Adipocyte (in vitro differentiated cells): Measurements from ENCODE around the gene FAM167B.
A peak's percentile ranks its signal among the peaks of the same experiment; 100 is the strongest.
"Not testable (repeated sequence)": the region's sequence is repeated elsewhere in the genome, so short reads cannot be mapped to it uniquely, and the experiment has no call there.

ENCODE experiments used
- DNase-seq: peaks from one replicate; pipeline ENCODE4 v3.0.0-alpha.2; 2015; ENCODE audit warnings: low read depth
- H3K27me3 ChIP-seq: replicated peaks from 2 replicates; pipeline ENCODE4 v1.7.0; 2013; ENCODE audit warnings: mild to moderate bottlenecking, low read length, moderate library complexity; ENCODE audit not compliant: control insufficient read depth, insufficient read depth
- H3K36me3 ChIP-seq: 2 replicates; pipeline ENCODE4 v1.7.0; 2013; ENCODE audit warnings: low read length, mild to moderate bottlenecking, moderate library complexity; ENCODE audit not compliant: control insufficient read depth, insufficient read depth, severe bottlenecking
- H3K4me1 ChIP-seq: 2 replicates; pipeline ENCODE4 v1.7.0; 2013; ENCODE audit warnings: mild to moderate bottlenecking, low read length, moderate library complexity; ENCODE audit not compliant: control insufficient read depth, insufficient read depth
- H3K4me3 ChIP-seq: 2 replicates; pipeline ENCODE4 v1.7.0; 2013; ENCODE audit warnings: mild to moderate bottlenecking, low read length, moderate library complexity
- H3K9ac ChIP-seq: 2 replicates; pipeline ENCODE4 v1.7.0; 2013; ENCODE audit warnings: mild to moderate bottlenecking, low read length, moderate library complexity
- H3K9me3 ChIP-seq: 2 replicates; pipeline ENCODE4 v1.7.0; 2013; ENCODE audit warnings: mild to moderate bottlenecking, low read length, moderate library complexity; ENCODE audit not compliant: control insufficient read depth

Gene FAM167B

DNA sequence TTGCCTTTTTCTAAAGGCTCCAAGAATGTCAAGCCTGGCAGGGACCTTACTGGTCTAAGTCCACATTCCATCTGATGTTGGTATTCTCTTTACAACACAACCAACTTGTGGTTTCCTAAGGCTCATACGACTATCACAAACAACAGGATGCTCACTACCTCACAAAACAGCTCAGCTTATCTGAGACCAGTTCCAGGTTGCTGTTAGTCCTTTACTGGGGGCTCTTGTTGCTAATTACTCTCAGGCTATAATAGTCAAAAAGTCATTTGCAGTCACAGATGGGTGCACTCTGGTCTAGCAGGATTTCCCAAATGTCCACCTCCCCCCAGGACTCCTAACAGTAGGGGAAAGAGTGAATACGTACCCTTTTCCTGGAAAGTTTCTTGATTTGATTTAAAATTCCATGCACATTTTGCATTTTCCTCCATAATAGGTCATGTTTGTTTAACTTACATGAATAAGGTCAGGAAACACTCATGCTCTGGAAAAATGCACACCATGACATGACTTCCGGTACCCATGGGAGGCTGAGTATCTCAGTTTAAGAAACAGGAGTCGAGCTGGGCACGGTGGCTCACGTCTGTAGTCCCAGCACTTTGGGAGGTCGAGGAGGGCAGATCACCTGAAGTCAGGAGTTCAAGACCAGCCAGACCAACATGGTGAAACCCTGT, 20.0 kb downstream of the FAM167B start:
- Histone ChIP-seq H3K4me3 (no peak overlapping the region), H3K9ac (no peak overlapping the region), H3K36me3 (no peaks in the 10 kb centered on the region), H3K27me3 (no peaks in the 10 kb centered on the region), H3K4me1 (peaks cover 19% of the 10 kb centered on the region), H3K9me3 (no peaks in the 10 kb centered on the region)
- peak; percentile 54 for DNase-seq

DNA sequence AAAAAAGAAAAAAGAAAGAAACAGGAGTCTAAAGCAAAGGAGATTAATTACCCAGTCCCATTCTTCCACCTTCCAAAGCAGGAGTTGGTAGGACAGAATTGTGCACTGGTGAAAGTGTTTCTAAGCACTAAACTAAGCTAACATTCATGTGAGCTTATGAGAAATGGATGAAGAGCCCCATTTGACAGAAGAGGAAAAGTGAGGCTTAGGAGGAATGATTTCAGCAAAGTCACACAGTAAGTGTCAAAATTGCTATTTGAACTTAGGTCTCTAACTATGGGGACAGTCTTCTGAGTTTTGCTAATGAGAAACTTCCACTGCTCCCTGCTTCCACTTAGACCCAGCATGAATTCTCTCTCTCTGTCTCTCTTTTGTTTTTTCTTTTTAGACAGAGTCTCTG, 22.7 kb downstream of the FAM167B start:
- Histone ChIP-seq H3K4me1 (peaks cover 12% of the 10 kb centered on the region), H3K9me3 (no peaks in the 10 kb centered on the region), H3K4me3 (no peak overlapping the region), H3K9ac (no peak overlapping the region), H3K27me3 (peaks cover 17% of the 10 kb centered on the region), H3K36me3 (no peaks in the 10 kb centered on the region)
- no peak for DNase-seq

DNA sequence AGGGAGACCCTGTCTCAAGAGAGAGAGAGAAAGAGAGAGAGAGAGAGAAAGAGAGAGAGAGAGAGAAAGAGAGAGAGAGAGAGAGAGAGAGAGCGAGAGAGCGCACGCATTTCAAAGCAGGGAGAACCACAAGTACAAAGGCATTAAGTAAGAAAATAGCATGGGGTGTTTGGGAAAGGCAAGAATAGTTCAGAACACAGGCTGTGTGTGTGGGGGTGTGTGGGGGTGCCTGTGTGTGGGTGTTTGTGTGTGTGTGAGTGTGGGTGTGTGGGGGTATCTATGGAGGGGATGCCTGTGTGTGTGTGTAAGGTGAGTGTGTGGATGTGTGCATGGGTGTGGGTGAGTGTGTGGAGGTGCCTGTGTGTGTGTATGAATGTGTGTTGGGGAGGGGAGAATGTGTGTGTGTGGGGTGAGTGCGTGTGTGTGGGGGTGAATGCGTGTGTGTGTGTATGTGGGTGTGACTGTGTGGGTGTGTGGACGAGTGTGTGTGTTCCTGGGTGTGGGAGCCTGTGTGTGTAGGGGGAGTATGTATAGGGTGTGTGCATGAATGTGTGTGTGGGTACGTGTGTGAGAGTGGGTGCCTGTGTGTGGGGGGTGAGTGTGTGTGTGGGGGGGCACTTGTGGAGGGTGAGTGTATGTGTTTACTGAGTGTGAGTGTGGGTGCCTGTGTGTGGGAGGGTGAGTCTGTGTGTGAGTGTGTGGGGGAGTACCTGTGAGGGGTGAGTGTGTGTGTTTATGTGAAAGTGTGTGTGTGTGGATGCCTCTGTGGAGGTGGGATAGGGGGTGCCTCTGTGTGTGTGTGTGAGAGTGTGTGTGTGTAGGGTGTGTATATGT, 25.8 kb downstream of the FAM167B start:
- Histone ChIP-seq H3K36me3 (no peaks in the 10 kb centered on the region), H3K27me3 (peaks cover 34% of the 10 kb centered on the region)

DNA sequence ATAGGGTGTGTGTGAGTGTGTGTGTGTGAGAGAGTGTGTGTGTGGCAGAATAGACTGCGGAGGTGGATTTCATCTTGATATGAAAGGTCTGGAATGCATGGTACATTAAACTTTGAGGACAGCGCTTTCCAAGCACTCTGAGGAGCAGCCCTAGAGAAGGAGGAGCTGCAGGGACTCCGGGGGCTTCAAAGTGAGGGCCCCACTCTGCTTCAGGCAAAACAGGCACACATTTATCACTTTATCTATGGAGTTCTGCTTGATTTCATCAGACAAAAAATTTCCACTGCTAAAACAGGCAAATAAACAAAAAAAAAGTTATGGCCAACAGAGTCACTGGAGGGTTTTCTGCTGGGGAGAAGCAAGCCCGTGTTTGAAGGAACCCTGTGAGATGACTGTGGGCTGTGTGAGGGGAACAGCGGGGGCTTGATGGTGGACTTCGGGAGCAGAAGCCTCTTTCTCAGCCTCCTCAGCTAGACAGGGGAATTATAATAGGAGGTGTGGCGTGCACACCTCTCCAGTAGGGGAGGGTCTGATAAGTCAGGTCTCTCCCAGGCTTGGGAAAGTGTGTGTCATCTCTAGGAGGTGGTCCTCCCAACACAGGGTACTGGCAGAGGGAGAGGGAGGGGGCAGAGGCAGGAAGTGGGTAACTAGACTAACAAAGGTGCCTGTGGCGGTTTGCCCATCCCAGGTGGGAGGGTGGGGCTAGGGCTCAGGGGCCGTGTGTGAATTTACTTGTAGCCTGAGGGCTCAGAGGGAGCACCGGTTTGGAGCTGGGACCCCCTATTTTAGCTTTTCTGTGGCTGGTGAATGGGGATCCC, 26.6 kb downstream of the FAM167B start:
- H3K9ac ChIP-seq: no peak overlapping the region
- no peak overlapping the region for H3K4me3 ChIP-seq
- H3K9me3 ChIP-seq: no peaks in the 10 kb centered on the region
- peak; percentile 22 for DNase-seq
- H3K27me3 ChIP-seq: peaks cover 34% of the 10 kb centered on the region
- no peaks in the 10 kb centered on the region for H3K4me1 ChIP-seq
- no peaks in the 10 kb centered on the region for H3K36me3 ChIP-seq

More for the DNA sequence above, 25.8 kb downstream of the FAM167B start:
- no peak overlapping the region for H3K9ac ChIP-seq
- H3K4me3 ChIP-seq: no peak overlapping the region
- DNase-seq: no peak
- no peaks in the 10 kb centered on the region for H3K9me3 ChIP-seq
- H3K4me1 ChIP-seq: no peaks in the 10 kb centered on the region

DNA sequence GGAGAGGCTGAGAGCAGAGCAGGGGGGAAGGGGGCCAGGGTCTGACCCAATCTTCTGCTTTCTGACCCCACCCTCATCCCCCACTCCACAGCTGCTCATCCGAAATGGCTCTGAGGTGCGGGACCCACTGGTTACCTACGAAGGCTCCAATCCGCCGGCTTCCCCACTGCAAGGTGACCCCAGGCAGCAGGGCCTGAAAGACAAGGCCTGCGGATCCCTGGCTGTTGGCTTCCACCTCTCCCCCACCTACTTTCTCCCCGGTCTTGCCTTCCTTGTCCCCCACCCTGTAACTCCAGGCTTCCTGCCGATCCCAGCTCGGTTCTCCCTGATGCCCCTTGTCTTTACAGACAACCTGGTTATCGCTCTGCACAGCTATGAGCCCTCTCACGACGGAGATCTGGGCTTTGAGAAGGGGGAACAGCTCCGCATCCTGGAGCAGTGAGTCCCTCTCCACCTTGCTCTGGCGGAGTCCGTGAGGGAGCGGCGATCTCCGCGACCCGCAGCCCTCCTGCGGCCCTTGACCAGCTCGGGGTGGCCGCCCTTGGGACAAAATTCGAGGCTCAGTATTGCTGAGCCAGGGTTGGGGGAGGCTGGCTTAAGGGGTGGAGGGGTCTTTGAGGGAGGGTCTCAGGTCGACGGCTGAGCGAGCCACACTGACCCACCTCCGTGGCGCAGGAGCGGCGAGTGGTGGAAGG, 27.8 kb downstream of the FAM167B start:
- Histone ChIP-seq H3K9me3 (no peaks in the 10 kb centered on the region), H3K27me3 (peaks cover 40% of the 10 kb centered on the region), H3K36me3 (no peaks in the 10 kb centered on the region), H3K9ac (no peak overlapping the region), H3K4me1 (no peaks in the 10 kb centered on the region), H3K4me3 (no peak overlapping the region)
- DNase-seq: no peak

DNA sequence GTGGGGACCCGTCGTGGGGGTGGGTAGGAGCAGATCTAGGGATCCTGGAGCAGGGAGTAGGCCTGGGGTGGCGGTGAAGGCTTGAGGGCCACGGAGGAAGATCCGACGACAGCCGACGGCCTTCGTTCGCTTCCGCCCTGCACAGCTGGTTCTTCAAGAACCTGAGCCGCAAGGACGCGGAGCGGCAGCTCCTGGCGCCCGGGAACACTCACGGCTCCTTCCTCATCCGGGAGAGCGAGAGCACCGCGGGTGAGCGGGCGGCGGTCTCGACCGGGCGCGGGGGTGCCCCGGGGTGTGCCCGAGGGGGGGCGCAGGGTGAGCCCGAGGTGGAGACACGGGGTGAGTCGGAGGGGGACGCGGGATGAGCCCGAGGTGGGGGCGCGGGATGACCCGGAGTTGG, 28.4 kb downstream of the FAM167B start:
- no peaks in the 10 kb centered on the region for H3K9me3 ChIP-seq
- H3K4me1 ChIP-seq: no peaks in the 10 kb centered on the region
- H3K9ac ChIP-seq: no peak overlapping the region
- peaks cover 41% of the 10 kb centered on the region for H3K27me3 ChIP-seq
- no peaks in the 10 kb centered on the region for H3K36me3 ChIP-seq
- H3K4me3 ChIP-seq: no peak overlapping the region
- DNase-seq: no peak

DNA sequence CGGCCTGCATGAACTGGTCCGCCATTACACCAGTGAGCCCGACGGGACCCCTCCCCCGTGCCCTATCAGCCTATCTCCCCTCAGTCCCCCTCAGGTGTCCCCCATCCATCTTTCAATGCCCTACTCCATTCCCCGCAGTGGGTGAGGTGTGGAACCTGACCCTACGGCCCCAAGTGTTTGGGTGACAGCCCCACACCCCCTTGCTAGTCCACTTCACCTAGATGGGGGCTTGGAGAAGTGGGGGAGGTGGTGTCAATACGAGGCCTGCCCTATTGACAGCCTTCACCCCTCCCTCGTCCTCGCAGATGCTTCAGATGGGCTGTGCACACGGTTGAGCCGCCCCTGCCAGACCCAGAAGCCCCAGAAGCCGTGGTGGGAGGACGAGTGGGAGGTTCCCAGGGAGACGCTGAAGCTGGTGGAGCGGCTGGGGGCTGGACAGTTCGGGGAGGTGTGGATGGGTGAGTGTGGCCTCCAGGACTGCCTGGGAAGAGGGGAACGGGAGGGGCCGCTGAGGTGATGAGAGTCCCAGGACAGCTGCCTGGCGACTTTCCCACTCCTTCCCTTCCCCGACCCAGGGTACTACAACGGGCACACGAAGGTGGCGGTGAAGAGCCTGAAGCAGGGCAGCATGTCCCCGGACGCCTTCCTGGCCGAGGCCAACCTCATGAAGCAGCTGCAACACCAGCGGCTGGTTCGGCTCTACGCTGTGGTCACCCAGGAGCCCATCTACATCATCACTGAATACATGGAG, 29.2 kb downstream of the FAM167B start:
- H3K36me3 ChIP-seq: no peaks in the 10 kb centered on the region
- no peak overlapping the region for H3K4me3 ChIP-seq
- no peaks in the 10 kb centered on the region for H3K4me1 ChIP-seq
- H3K9ac ChIP-seq: no peak overlapping the region
- no peaks in the 10 kb centered on the region for H3K9me3 ChIP-seq
- H3K27me3 ChIP-seq: peaks cover 41% of the 10 kb centered on the region
- no peak for DNase-seq

DNA sequence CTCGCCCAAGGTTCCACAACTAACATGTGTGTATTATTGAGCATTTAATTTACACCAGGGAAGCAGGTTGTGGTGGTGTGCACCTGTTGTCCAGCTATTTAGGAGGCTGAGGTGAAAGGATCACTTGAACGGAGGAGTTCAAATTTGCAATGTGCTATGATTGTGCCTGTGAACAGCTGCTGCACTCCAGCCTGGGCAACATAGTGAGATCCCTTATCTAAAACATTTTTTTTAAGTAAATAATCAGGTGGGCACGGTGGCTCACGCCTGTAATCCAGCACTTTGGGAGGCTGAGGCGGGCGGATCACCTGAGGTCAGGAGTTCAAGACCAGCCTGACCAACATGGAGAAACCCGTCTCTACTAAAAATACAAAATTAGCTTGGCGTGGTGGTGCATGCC, 37.8 kb downstream of the FAM167B start:
- H3K4me3 ChIP-seq, H3K27me3 ChIP-seq, H3K36me3 ChIP-seq, DNase-seq, H3K4me1 ChIP-seq, H3K9me3 ChIP-seq, H3K9ac ChIP-seq: not testable (repeated sequence)

DNA sequence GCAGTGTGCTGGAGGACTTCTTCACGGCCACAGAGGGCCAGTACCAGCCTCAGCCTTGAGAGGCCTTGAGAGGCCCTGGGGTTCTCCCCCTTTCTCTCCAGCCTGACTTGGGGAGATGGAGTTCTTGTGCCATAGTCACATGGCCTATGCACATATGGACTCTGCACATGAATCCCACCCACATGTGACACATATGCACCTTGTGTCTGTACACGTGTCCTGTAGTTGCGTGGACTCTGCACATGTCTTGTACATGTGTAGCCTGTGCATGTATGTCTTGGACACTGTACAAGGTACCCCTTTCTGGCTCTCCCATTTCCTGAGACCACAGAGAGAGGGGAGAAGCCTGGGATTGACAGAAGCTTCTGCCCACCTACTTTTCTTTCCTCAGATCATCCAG, 38.6 kb downstream of the FAM167B start:
- Histone ChIP-seq H3K4me1 (no peaks in the 10 kb centered on the region), H3K4me3 (no peak overlapping the region), H3K9me3 (no peaks in the 10 kb centered on the region), H3K27me3 (no peaks in the 10 kb centered on the region), H3K9ac (no peak overlapping the region), H3K36me3 (no peaks in the 10 kb centered on the region)
- no peak for DNase-seq

DNA sequence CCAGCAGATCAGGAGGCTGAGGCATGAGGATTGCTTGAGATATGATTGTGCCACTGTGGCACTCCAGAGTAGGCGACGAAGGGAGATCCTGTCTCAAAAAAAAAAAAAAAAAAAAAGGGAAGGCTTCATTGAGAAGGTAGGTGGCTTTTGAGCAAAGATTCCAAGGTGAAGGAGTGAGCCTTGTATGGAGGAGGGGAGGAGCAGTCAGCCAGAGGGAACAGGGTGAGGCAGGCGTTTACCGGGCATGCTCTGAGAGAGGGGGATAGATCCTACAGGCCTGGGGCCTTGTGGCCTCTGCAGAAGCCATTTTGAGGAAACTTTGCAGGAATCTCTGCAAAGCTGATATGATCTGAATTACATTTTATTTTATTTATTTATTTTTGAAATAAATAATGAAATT, 39.7 kb downstream of the FAM167B start:
- no peak for DNase-seq
- Histone ChIP-seq H3K9me3 (no peaks in the 10 kb centered on the region), H3K27me3 (no peaks in the 10 kb centered on the region), H3K4me1 (peaks cover 4% of the 10 kb centered on the region), H3K9ac (no peak overlapping the region), H3K36me3 (no peaks in the 10 kb centered on the region), H3K4me3 (no peak overlapping the region)
